Thyroid gland (tissue), 4 donors: Measurements from ENCODE around the gene MUC20.

Experiments used
- CTCF ChIP-seq, 6 experiments: fragments of 200-600 bp in 3 of 6; fragments of 450-650 bp in 3 of 6; sonication (generic) in 3 of 6; IDR thresholded peaks; one replicate each; pipeline ENCODE4 v1.5.1; 2016 to 2019; ENCODE audit warnings: antibody characterized with exemption in 6 of 6, mild to moderate bottlenecking in 2 of 6, inconsistent platforms in 1 of 6, moderate library complexity in 1 of 6
- POLR2A ChIP-seq, 2 donors: fragments of 450-650 bp; IDR thresholded peaks; one replicate each; pipeline ENCODE4 v1.6.1; 2017; ENCODE audit warnings: antibody characterized with exemption in 2 of 2, mild to moderate bottlenecking in 2 of 2, moderate library complexity in 1 of 2

DNA sequence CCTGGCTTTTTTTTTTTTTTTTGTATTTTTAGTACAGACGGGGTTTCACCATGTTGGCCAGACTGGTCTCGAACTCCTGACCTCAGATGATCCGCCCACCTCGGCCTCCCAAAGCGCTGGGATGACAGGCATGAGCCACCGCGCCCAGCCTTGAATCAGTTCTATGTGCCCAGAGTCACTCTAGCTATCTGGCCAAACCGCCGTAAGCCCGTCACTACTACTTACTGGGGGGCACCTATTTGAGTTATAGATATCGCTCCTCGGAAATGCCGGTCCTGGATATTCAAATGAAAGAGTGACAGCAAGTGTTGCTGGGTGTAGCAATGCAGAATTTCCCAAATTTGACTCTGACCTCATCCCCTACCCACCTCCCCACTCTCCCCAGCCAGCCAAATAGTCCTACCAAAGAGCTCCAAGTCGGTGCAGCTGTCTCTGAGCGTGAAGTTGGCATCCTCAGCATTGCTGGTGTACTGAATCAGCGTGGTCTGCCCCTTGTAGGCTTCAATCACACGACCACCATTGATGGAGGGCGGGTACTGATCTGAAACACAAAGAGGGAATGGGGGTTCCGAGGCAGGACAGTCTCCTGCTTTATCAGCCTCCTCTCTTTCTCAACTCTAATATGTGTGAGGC, 38.1 kb downstream of the MUC20 start:
- TF ChIP-seq POLR2A (IDR thresholded peaks at IDR 0.05): no peak
- no peak for TF ChIP-seq CTCF (IDR thresholded peaks at IDR 0.05)
